Fibroblast of lung (primary cell): ENCODE data around the gene CABLES1. TPM values are rescaled to one million over a fixed set of nuclear protein-coding genes. Genes with fewer than 3 reads are reported as not detected.
"Not testable (repeated sequence)": the region's sequence is repeated elsewhere in the genome, so short reads cannot be mapped to it uniquely, and the experiment has no call there.

ENCODE experiments used
- DNase-seq, 2 donors: peaks; one replicate each; pipeline versions ENCODE4 v3.0.0 to v3.0.0-alpha.2; 2010; ENCODE audit warnings: low read depth in 2 of 2
- H2AFZ ChIP-seq: 2 replicates; pipeline ENCODE4 v1.5.1; 2012; ENCODE audit warnings: low read length, control low read depth, inconsistent platforms
- H3K27ac ChIP-seq: 2 replicates; pipeline ENCODE4 v1.5.1; 2011; ENCODE audit warnings: low read length, control low read depth; ENCODE audit not compliant: insufficient read depth
- H3K27me3 ChIP-seq: 2 replicates; pipeline ENCODE4 v1.5.1; 2011; ENCODE audit warnings: mild to moderate bottlenecking, low read length; ENCODE audit not compliant: control insufficient read depth, insufficient read depth
- H3K36me3 ChIP-seq: 2 replicates; pipeline ENCODE4 v1.5.1; 2011; ENCODE audit warnings: low read length; ENCODE audit not compliant: control insufficient read depth, insufficient read depth
- H3K4me1 ChIP-seq: 2 replicates; pipeline ENCODE4 v1.5.1; 2011; ENCODE audit warnings: low read length; ENCODE audit not compliant: control insufficient read depth, insufficient read depth; ENCODE audit errors: extremely low read depth
- H3K4me2 ChIP-seq: 2 replicates; pipeline ENCODE4 v1.5.1; 2011; ENCODE audit warnings: low read length, control low read depth; ENCODE audit not compliant: insufficient read depth; ENCODE audit errors: extremely low read depth
- H3K4me3 ChIP-seq, 4 experiments: fragments of 200-600 bp in 1 of 4; sonication (generic) in 1 of 4; replicated peaks in 1 of 4; 2 replicates each; pipeline ENCODE4 v1.5.1; 2011 to 2016; ENCODE audit warnings: low read length in 4 of 4, low read depth in 3 of 4, mild to moderate bottlenecking in 3 of 4, control low read depth in 2 of 4, inconsistent platforms in 1 of 4, mixed read lengths in 1 of 4; ENCODE audit not compliant: insufficient read depth in 1 of 4; ENCODE audit errors: control extremely low read depth in 1 of 4
- H3K79me2 ChIP-seq: 2 replicates; pipeline ENCODE4 v1.5.1; 2012; ENCODE audit warnings: mild to moderate bottlenecking, low read length, inconsistent platforms; ENCODE audit not compliant: control insufficient read depth, insufficient read depth
- H3K9ac ChIP-seq: 2 replicates; pipeline ENCODE4 v1.5.1; 2011; ENCODE audit warnings: mild to moderate bottlenecking, low read length, control low read depth; ENCODE audit not compliant: insufficient read depth
- H3K9me3 ChIP-seq: 2 replicates; pipeline ENCODE4 v1.5.1; 2012; ENCODE audit warnings: low read depth, low read length; ENCODE audit not compliant: control insufficient read depth, insufficient read depth
- H4K20me1 ChIP-seq: 2 replicates; pipeline ENCODE4 v1.5.1; 2011; ENCODE audit warnings: low read length; ENCODE audit not compliant: control insufficient read depth, insufficient read depth; ENCODE audit errors: extremely low read depth
- EZH2 ChIP-seq: IDR thresholded peaks from 2 replicates; pipeline ENCODE4 v1.5.1; 2012; ENCODE audit warnings: low read length, control low read depth, mild to moderate bottlenecking; ENCODE audit errors: missing control alignments
- polyA plus RNA-seq, 2 donors: library from polyadenylated mRNA; depleted of rRNA in 1 of 2; stranded (reverse) in 1 of 2; unstranded in 1 of 2; fragments of >200 nt; gene quantifications; 2 replicates each; pipeline ENCODE4 v1.2.1, GENCODE V29; 2011 to 2012; ENCODE audit warnings: missing spikeins in 1 of 2
- total RNA-seq: library from RNA; depleted of rRNA; stranded (reverse); fragments of >200 nt; gene quantifications from 2 replicates; pipeline ENCODE4 v1.2.1, GENCODE V29; 2014
- TF ChIP-seq, protein P1 (sequence below), 2 donors: IDR thresholded peaks in 1 of 2; conservative IDR thresholded peaks in 1 of 2; 1 replicate in 1 of 2; 2 replicates in 1 of 2; pipeline ENCODE4 v1.5.1; 2011 to 2012; ENCODE audit warnings: low read length in 2 of 2, control low read depth in 1 of 2, inconsistent platforms in 1 of 2, low read depth in 1 of 2, mild to moderate bottlenecking in 1 of 2

Gene CABLES1
- total and polyA plus RNA-seq, 2 donors (not counting 1 experiment from before 2014, with no cell fraction given): 5.1 to 11.4 TPM

DNA sequence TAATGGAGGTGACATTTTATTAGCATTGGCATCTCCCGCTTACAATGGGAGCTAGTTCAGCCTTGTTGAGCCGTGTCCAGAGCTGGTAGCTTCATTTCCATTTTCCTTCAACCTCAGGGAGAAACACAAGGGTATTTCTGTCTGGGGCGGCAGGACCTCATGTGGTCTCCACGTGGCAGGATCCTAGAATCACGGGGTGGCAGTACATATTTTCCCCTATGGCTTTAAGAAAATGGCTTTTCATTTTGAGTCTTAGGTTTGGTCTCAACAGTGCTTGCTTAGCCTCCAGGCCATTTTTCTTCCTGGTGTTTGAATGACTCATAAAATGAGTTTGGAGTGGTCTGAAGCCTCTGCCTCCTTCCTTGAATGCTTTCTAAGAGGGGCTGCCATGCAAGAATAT lies 20.3 kb downstream of the CABLES1 start:
- no peak overlapping the region for H3K4me2 ChIP-seq
- H2AFZ ChIP-seq: no peak overlapping the region
- no peak overlapping the region for H3K9ac ChIP-seq
- H3K36me3 ChIP-seq: no peaks in the 10 kb centered on the region
- no peak for TF ChIP-seq EZH2
- TF ChIP-seq, protein P1, sequence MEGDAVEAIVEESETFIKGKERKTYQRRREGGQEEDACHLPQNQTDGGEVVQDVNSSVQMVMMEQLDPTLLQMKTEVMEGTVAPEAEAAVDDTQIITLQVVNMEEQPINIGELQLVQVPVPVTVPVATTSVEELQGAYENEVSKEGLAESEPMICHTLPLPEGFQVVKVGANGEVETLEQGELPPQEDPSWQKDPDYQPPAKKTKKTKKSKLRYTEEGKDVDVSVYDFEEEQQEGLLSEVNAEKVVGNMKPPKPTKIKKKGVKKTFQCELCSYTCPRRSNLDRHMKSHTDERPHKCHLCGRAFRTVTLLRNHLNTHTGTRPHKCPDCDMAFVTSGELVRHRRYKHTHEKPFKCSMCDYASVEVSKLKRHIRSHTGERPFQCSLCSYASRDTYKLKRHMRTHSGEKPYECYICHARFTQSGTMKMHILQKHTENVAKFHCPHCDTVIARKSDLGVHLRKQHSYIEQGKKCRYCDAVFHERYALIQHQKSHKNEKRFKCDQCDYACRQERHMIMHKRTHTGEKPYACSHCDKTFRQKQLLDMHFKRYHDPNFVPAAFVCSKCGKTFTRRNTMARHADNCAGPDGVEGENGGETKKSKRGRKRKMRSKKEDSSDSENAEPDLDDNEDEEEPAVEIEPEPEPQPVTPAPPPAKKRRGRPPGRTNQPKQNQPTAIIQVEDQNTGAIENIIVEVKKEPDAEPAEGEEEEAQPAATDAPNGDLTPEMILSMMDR (conservative IDR thresholded peaks at IDR 0.05 in 1 of 2, IDR thresholded peaks at IDR 0.05 in 1 of 2; ENCODE audit: low read depth in 1 of 2, low read length in 2 of 2): no peak
- no peaks in the 10 kb centered on the region for H3K79me2 ChIP-seq
- H3K4me3 ChIP-seq: no peak overlapping the region
- H3K9me3 ChIP-seq: no peaks in the 10 kb centered on the region
- H3K4me1 ChIP-seq: no peaks in the 10 kb centered on the region
- H3K27me3 ChIP-seq: no peaks in the 10 kb centered on the region
- H4K20me1 ChIP-seq: no peaks in the 10 kb centered on the region
- DNase-seq: no peak
- no peak overlapping the region for H3K27ac ChIP-seq

DNA sequence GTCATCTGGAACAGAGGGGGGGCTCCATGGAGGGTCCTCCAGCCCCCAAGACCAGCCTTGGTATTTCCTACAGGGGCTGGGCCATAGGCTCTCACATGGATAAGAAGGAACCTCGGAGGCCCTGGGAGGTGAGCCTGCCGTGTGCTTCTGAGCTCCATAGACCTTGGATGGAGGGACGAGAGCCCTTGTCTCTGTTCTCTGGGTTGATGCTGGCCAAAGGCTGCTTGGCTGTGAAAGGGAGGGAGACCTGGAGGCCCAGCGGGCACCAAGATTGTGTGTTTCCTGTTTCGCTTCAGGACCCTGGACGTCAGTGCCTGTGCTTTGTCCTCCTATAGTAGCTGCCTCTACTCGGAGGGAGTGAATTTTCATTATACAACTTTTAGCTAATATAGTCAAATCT lies 20.8 kb downstream of the CABLES1 start:
- no peak for DNase-seq
- Histone ChIP-seq H2AFZ (no peak overlapping the region), H3K4me1 (no peaks in the 10 kb centered on the region), H3K4me3 (no peak overlapping the region), H3K4me2 (no peak overlapping the region), H3K36me3 (no peaks in the 10 kb centered on the region), H3K27me3 (no peaks in the 10 kb centered on the region), H3K27ac (no peak overlapping the region), H3K9ac (no peak overlapping the region), H3K79me2 (no peaks in the 10 kb centered on the region), H3K9me3 (no peaks in the 10 kb centered on the region), H4K20me1 (no peaks in the 10 kb centered on the region)
- TF ChIP-seq, protein P1 (conservative IDR thresholded peaks at IDR 0.05 in 1 of 2, IDR thresholded peaks at IDR 0.05 in 1 of 2; ENCODE audit: low read depth in 1 of 2, low read length in 2 of 2): no peak
- TF ChIP-seq EZH2: no peak

DNA sequence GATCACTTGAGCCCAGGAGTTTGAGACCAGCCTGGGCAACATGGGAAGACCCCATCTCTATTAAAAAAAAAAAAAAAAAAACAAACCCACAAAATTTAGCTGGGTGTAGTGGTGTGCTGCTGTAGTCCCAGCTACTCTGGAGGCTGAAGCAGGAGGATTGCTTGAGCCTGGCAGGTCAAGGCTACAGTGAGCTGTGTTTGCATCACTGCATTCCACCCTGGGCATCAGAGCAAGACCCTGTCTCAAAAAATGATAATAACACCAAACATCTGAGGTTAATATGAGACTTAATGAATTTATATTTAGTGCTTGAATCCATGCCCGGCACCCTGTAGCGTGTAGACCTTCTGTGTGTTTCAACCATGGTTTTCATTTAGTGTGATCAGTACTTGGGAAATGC lies 22.8 kb downstream of the CABLES1 start:
- no peak overlapping the region for H3K4me2 ChIP-seq
- H3K4me1 ChIP-seq: no peaks in the 10 kb centered on the region
- no peaks in the 10 kb centered on the region for H4K20me1 ChIP-seq
- no peak overlapping the region for H3K27ac ChIP-seq
- no peaks in the 10 kb centered on the region for H3K27me3 ChIP-seq
- TF ChIP-seq, protein P1 (conservative IDR thresholded peaks at IDR 0.05 in 1 of 2, IDR thresholded peaks at IDR 0.05 in 1 of 2; ENCODE audit: low read depth in 1 of 2, low read length in 2 of 2): no peak
- no peak for TF ChIP-seq EZH2
- H3K9me3 ChIP-seq: no peaks in the 10 kb centered on the region
- H3K36me3 ChIP-seq: no peaks in the 10 kb centered on the region
- H3K4me3 ChIP-seq: no peak overlapping the region
- H3K9ac ChIP-seq: no peak overlapping the region
- no peak overlapping the region for H2AFZ ChIP-seq
- no peak for DNase-seq
- no peaks in the 10 kb centered on the region for H3K79me2 ChIP-seq

DNA sequence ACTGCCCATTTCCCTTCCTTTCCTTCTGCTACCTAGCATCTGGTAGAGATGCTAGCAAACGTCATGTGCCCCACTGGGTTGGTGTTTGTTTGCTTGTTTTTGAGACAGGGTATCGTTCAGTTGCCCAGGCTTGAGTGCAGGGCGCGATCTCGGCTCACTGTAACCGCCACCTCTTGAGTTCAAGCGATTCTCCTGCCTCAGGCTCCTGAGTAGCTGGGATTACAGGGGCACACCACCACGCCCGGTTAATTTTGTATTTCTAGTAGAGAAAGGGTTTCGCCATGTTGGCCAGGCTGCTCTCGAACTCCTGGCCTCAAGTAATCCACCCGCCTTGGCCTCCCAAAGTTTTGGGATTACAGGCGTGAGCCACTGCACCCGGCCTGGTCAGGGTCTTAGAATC lies 23.6 kb downstream of the CABLES1 start:
- not testable (repeated sequence) for H3K4me3 ChIP-seq, H3K36me3 ChIP-seq, H3K9ac ChIP-seq, H4K20me1 ChIP-seq, H3K27me3 ChIP-seq, H3K9me3 ChIP-seq, H3K79me2 ChIP-seq, DNase-seq, H3K4me1 ChIP-seq, H3K4me2 ChIP-seq, H2AFZ ChIP-seq, H3K27ac ChIP-seq
